Esophagus muscularis mucosa (tissue), 4 donors: Measurements from ENCODE around the gene MXRA8. TPM values are rescaled to one million over a fixed set of nuclear protein-coding genes. Genes with fewer than 3 reads are reported as not detected.

Experiments
- DNase-seq: peaks from one replicate; pipeline ENCODE4 v3.0.0-alpha.2; 2017; ENCODE audit errors: extremely low spot score
- H3K27ac ChIP-seq, 4 donors: fragments of 200-600 bp; sonication (generic); replicated peaks in 1 of 4; 1 replicate in 3 of 4; 2 replicates in 1 of 4; pipeline ENCODE4 v1.5.1; 2016 to 2019; ENCODE audit warnings: mild to moderate bottlenecking in 1 of 4
- H3K27me3 ChIP-seq, 4 donors: fragments of 200-600 bp; sonication (generic); one replicate each; pipeline versions ENCODE4 v1.5.1 to v1.6.0; 2016 to 2019
- H3K36me3 ChIP-seq, 4 donors: fragments of 200-600 bp; sonication (generic); one replicate each; pipeline ENCODE4 v1.5.1; 2016 to 2019
- H3K4me1 ChIP-seq, 4 donors: fragments of 200-600 bp; sonication (generic); one replicate each; pipeline ENCODE4 v1.5.1; 2016 to 2019
- H3K4me3 ChIP-seq, 4 donors: fragments of 200-600 bp; sonication (generic); 1 replicate in 2 of 4; 2 replicates in 2 of 4; pipeline ENCODE4 v1.5.1; 2016 to 2019; ENCODE audit warnings: mild to moderate bottlenecking in 4 of 4, moderate library complexity in 1 of 4
- H3K9me3 ChIP-seq, 4 donors: fragments of 200-600 bp; sonication (generic); 1 replicate in 3 of 4; 2 replicates in 1 of 4; pipeline ENCODE4 v1.5.1; 2016 to 2019
- CTCF ChIP-seq, 3 experiments: fragments of 200-600 bp in 2 of 3; fragments of 450-650 bp in 1 of 3; sonication (generic) in 2 of 3; IDR thresholded peaks; one replicate each; pipeline ENCODE4 v1.5.1; 2017 to 2019; ENCODE audit warnings: antibody characterized with exemption in 3 of 3, mild to moderate bottlenecking in 2 of 3, moderate library complexity in 1 of 3
- EP300 ChIP-seq: sonication (generic); formaldehyde crosslinking; IDR thresholded peaks from one replicate; pipeline ENCODE4 v1.6.1; 2017; ENCODE audit warnings: antibody characterized with exemption
- POLR2A ChIP-seq: fragments of 450-650 bp; IDR thresholded peaks from one replicate; pipeline ENCODE4 v1.6.1; 2017; ENCODE audit warnings: antibody characterized with exemption, moderate library complexity, mild to moderate bottlenecking, low read depth
- POLR2AphosphoS5 ChIP-seq, 2 donors: sonication (generic); formaldehyde crosslinking; IDR thresholded peaks; one replicate each; pipeline ENCODE4 v1.6.1; 2017; ENCODE audit warnings: antibody characterized with exemption in 2 of 2
- WGBS: methylation state at CpG from one replicate; pipeline ENCODE4 v1.1.5; 2018; 5-methylcytosine and 5-hydroxymethylcytosine counted together
- intact Hi-C: fragments of 100-400 bp; cut with DNase I; formaldehyde crosslinking; loops from one replicate; pipeline ENCODE4 v1.15.1; 2023
- total RNA-seq, 4 donors: library from RNA; depleted of rRNA; stranded (reverse); fragments of >200 nt; gene quantifications; one replicate each; pipeline versions ENCODE4 v1.1.0 to v1.2.1, GENCODE V29; 2016

Gene MXRA8
- total RNA-seq, 4 donors from 2014 or later = 68.5 to 129 (median 87.2) TPM

- Histone ChIP-seq H3K9me3 (no peaks in the 10 kb centered on the region), H3K4me1 (peaks cover 20 to 49% (median 43%) of the 10 kb centered on the region in 4 donors), H3K27ac (no peak overlapping the region), H3K4me3 (no peak overlapping the region), H3K36me3 (peaks cover 43 to 64% (median 59%) of the 10 kb centered on the region in 4 donors), H3K27me3 (no peaks in the 10 kb centered on the region)
- intact Hi-C loops = no loop called here
- no peak for DNase-seq
- no peak for TF ChIP-seq CTCF (IDR thresholded peaks at IDR 0.05)
- TF ChIP-seq POLR2AphosphoS5 (IDR thresholded peaks at IDR 0.05) = no peak
- no peak for TF ChIP-seq EP300
- TF ChIP-seq POLR2A = no peak
- WGBS = 85% methylated on average over 17 of the region's 22 CpGs
Observed at GRCh38 chr1:1311107-1312104, 46.9 kb downstream of the MXRA8 start.

GRCh38 chr1:1310476-1311053 is 47.8 kb downstream of the MXRA8 start:
- H3K27ac ChIP-seq = peak overlapping the region in 3 of 4 donors; percentile 83 to 96 (median 92)
- intact Hi-C loops = no loop called here

GRCh38 chr1:1310109-1310385 is 48.3 kb downstream of the MXRA8 start:
- Histone ChIP-seq H3K27ac (peak overlapping the region; percentile 83 to 96 (median 94)), H3K4me1 (peaks cover 33 to 49% (median 43%) of the 10 kb centered on the region in 4 donors), H3K9me3 (no peaks in the 10 kb centered on the region), H3K27me3 (no peaks in the 10 kb centered on the region), H3K36me3 (peaks cover 38 to 55% (median 52%) of the 10 kb centered on the region in 4 donors), H3K4me3 (no peak overlapping the region)
- TF ChIP-seq POLR2AphosphoS5 (IDR thresholded peaks at IDR 0.05) (no peak), EP300 (no peak), POLR2A (no peak), CTCF (IDR thresholded peaks at IDR 0.05) (no peak)
- intact Hi-C loops = no loop called here
- 67% methylated on average over 1 of the region's 3 CpGs for WGBS
- no peak for DNase-seq

More at GRCh38 chr1:1310476-1311053, 47.8 kb downstream of the MXRA8 start:
- no peak for TF ChIP-seq POLR2A
- TF ChIP-seq EP300 = no peak
- TF ChIP-seq POLR2AphosphoS5 (IDR thresholded peaks at IDR 0.05) = no peak
- no peak for TF ChIP-seq CTCF (IDR thresholded peaks at IDR 0.05)
- 82% methylated on average over 16 of the region's 21 CpGs for WGBS
- Histone ChIP-seq H3K4me1 (peaks cover 28 to 49% (median 43%) of the 10 kb centered on the region in 4 donors), H3K36me3 (peaks cover 38 to 58% (median 55%) of the 10 kb centered on the region in 4 donors), H3K27me3 (no peaks in the 10 kb centered on the region), H3K4me3 (no peak overlapping the region), H3K9me3 (no peaks in the 10 kb centered on the region)
- DNase-seq = no peak

GRCh38 chr1:1309251-1310108 is 48.9 kb downstream of the MXRA8 start:
- Histone ChIP-seq H3K36me3 (peaks cover 36 to 49% (median 46%) of the 10 kb centered on the region in 4 donors), H3K9me3 (no peaks in the 10 kb centered on the region), H3K27ac (peak overlapping the region; percentile 83 to 96 (median 94)), H3K4me1 (peaks cover 39 to 51% (median 46%) of the 10 kb centered on the region in 4 donors), H3K27me3 (no peaks in the 10 kb centered on the region), H3K4me3 (peak overlapping the region; percentile 67 to 91 (median 81))
- WGBS = 29% methylated on average over 12 of the region's 57 CpGs
- intact Hi-C loops = no loop called here
- no peak for DNase-seq
- no peak for TF ChIP-seq POLR2AphosphoS5 (IDR thresholded peaks at IDR 0.05)
- TF ChIP-seq EP300 = no peak
- no peak for TF ChIP-seq CTCF (IDR thresholded peaks at IDR 0.05)
- TF ChIP-seq POLR2A = no peak
